H1 (cell line): ENCODE data around the gene DGAT2. TPM values are rescaled to one million over a fixed set of nuclear protein-coding genes. Genes with fewer than 3 reads are reported as not detected.

ENCODE experiments used
- CTCF ChIA-PET: fragments of 300-600 bp; sonication (Branson Sonifier 250); formaldehyde crosslinking; loops from one replicate; lab custom pipeline; 2021; ENCODE audit not compliant: partially characterized antibody; lab: Charles Lee
- POLR2A ChIA-PET: fragments of 300-600 bp; sonication (Branson Sonifier 250); formaldehyde crosslinking; loops from one replicate; lab custom pipeline; 2021; ENCODE audit warnings: inconsistent platforms; ENCODE audit not compliant: partially characterized antibody; lab: Charles Lee
- DNase-seq, 2 experiments: peaks; one replicate each; pipeline versions ENCODE4 v3.0.0 to v3.0.0-alpha.2; 2010 to 2022; ENCODE audit warnings: low spot score in 2 of 2, low read depth in 1 of 2, mixed read lengths in 1 of 2
- FAIRE-seq: peaks from 2 replicates; lab custom pipeline; 2011; peaks lifted over from hg19 to GRCh38; lab: Jason Lieb, UNC
- H2AFZ ChIP-seq: 2 replicates; pipeline ENCODE4 v1.8.1; 2012; ENCODE audit warnings: low read length, inconsistent platforms
- H2AK5ac ChIP-seq: 2 replicates; pipeline ENCODE4 v1.6.1; 2013; ENCODE audit warnings: low read depth, low read length
- H2BK120ac ChIP-seq: replicated peaks from 2 replicates; pipeline ENCODE3; 2013; ENCODE audit warnings: low read depth, low read length, inconsistent platforms
- H2BK12ac ChIP-seq: 2 replicates; pipeline ENCODE4 v1.6.1; 2013; ENCODE audit warnings: low read depth, low read length
- H2BK15ac ChIP-seq: 2 replicates; pipeline ENCODE4 v1.6.1; 2013; ENCODE audit warnings: low read length
- H2BK20ac ChIP-seq: 2 replicates; pipeline ENCODE4 v1.6.1; 2013; ENCODE audit warnings: low read length
- H2BK5ac ChIP-seq: 2 replicates; pipeline ENCODE4 v1.6.1; 2013; ENCODE audit warnings: low read depth, low read length
- H3K14ac ChIP-seq: 2 replicates; pipeline ENCODE4 v1.6.1; 2013; ENCODE audit warnings: inconsistent platforms; ENCODE audit not compliant: insufficient read length
- H3K18ac ChIP-seq: 2 replicates; pipeline ENCODE4 v1.6.1; 2013; ENCODE audit warnings: low read length; ENCODE audit errors: extremely low read depth
- H3K23ac ChIP-seq: 2 replicates; pipeline ENCODE4 v1.6.1; 2013; ENCODE audit warnings: inconsistent platforms; ENCODE audit not compliant: insufficient read length
- H3K23me2 ChIP-seq: 2 replicates; pipeline ENCODE4 v1.6.1; 2013; ENCODE audit warnings: low read depth, low read length
- H3K27ac ChIP-seq: 2 replicates; pipeline ENCODE4 v1.6.1; 2011; ENCODE audit warnings: low read depth, low read length, inconsistent platforms
- H3K27me3 ChIP-seq, 4 experiments: replicated peaks in 1 of 4; 1 replicate in 1 of 4; 2 replicates in 3 of 4; pipeline versions ENCODE4 v1.6.1 to v1.8.1; 2011 to 2013; ENCODE audit warnings: low read length in 3 of 4, mild to moderate bottlenecking in 3 of 4, inconsistent platforms in 2 of 4, mixed read lengths in 2 of 4, moderate library complexity in 1 of 4; ENCODE audit not compliant: control insufficient read depth in 3 of 4, insufficient read depth in 3 of 4; ENCODE audit errors: extremely low read depth in 1 of 4
- H3K36me3 ChIP-seq, 4 experiments: 2 replicates each; pipeline versions ENCODE4 v1.6.1 to v1.8.1; 2011 to 2013; ENCODE audit warnings: mild to moderate bottlenecking in 4 of 4, low read length in 3 of 4, moderate library complexity in 2 of 4, control low read depth in 1 of 4, inconsistent platforms in 1 of 4; ENCODE audit not compliant: insufficient read depth in 4 of 4, control insufficient read depth in 2 of 4
- H3K4ac ChIP-seq: replicated peaks from 2 replicates; pipeline ENCODE3; 2013; ENCODE audit warnings: low read length, low read depth, mixed read lengths, inconsistent platforms; ENCODE audit not compliant: insufficient read length
- H3K4me1 ChIP-seq, 4 experiments: replicated peaks in 1 of 4; 1 replicate in 1 of 4; 2 replicates in 3 of 4; pipeline versions ENCODE4 v1.6.1 to v1.8.1; 2011 to 2013; ENCODE audit warnings: low read length in 3 of 4, inconsistent platforms in 2 of 4, mixed read lengths in 1 of 4; ENCODE audit not compliant: insufficient read depth in 4 of 4, control insufficient read depth in 3 of 4
- H3K4me2 ChIP-seq, 2 experiments: 2 replicates each; pipeline versions ENCODE4 v1.6.1 to v1.8.1; 2011 to 2013; ENCODE audit warnings: low read depth in 2 of 2, low read length in 2 of 2, control low read depth in 1 of 2, inconsistent platforms in 1 of 2, mild to moderate bottlenecking in 1 of 2; ENCODE audit not compliant: insufficient read depth in 1 of 2
- H3K4me3 ChIP-seq, 4 experiments: fragments of 200-600, 300-600 bp in 1 of 4; sonication (generic), shearing (Covaris generic), sonication (Bioruptor Twin) in 1 of 4; 2 replicates each; pipeline versions ENCODE4 v1.5.1 to v1.8.1; 2011 to 2016; ENCODE audit warnings: low read length in 4 of 4, low read depth in 3 of 4, control low read depth in 2 of 4, inconsistent platforms in 2 of 4, mild to moderate bottlenecking in 2 of 4, mixed read lengths in 1 of 4, moderate library complexity in 1 of 4; ENCODE audit not compliant: insufficient read depth in 2 of 4; ENCODE audit errors: extremely low read depth in 1 of 4
- H3K56ac ChIP-seq: replicated peaks from 2 replicates; pipeline ENCODE3; 2013; ENCODE audit warnings: low read depth, mild to moderate bottlenecking, mixed read lengths, low read length, inconsistent platforms; ENCODE audit not compliant: insufficient read length
- H3K79me1 ChIP-seq: 2 replicates; pipeline ENCODE4 v1.6.1; 2013; ENCODE audit warnings: low read depth, low read length, control low read depth
- H3K79me2 ChIP-seq, 2 experiments: 2 replicates each; pipeline versions ENCODE4 v1.6.1 to v1.8.1; 2012 to 2013; ENCODE audit warnings: low read length in 2 of 2, mild to moderate bottlenecking in 2 of 2, inconsistent platforms in 1 of 2; ENCODE audit not compliant: insufficient read depth in 2 of 2, control insufficient read depth in 1 of 2
- H3K9ac ChIP-seq, 4 experiments: replicated peaks in 1 of 4; 1 replicate in 1 of 4; 2 replicates in 3 of 4; pipeline versions ENCODE4 v1.6.1 to v1.8.1; 2011 to 2013; ENCODE audit warnings: low read depth in 3 of 4, low read length in 3 of 4, control low read depth in 2 of 4, mild to moderate bottlenecking in 2 of 4, moderate library complexity in 2 of 4, inconsistent platforms in 1 of 4; ENCODE audit errors: extremely low read depth in 1 of 4
- H3K9me3 ChIP-seq, 2 experiments: 2 replicates each; pipeline versions ENCODE4 v1.6.1 to v1.8.1; 2012 to 2013; ENCODE audit warnings: mild to moderate bottlenecking in 2 of 2, moderate library complexity in 2 of 2, control low read depth in 1 of 2, inconsistent platforms in 1 of 2, low read depth in 1 of 2, low read length in 1 of 2, mixed read lengths in 1 of 2; ENCODE audit not compliant: insufficient read depth in 2 of 2
- H4K20me1 ChIP-seq, 2 experiments: replicated peaks in 1 of 2; 2 replicates each; pipeline versions ENCODE3 to v1.8.1; 2011 to 2013; ENCODE audit warnings: inconsistent platforms in 2 of 2, low read length in 2 of 2, mild to moderate bottlenecking in 1 of 2; ENCODE audit not compliant: insufficient read depth in 2 of 2, control insufficient read depth in 1 of 2
- H4K5ac ChIP-seq: 2 replicates; pipeline ENCODE4 v1.6.1; 2013; ENCODE audit warnings: low read length, low read depth, mixed read lengths, inconsistent platforms; ENCODE audit not compliant: insufficient read length
- H4K8ac ChIP-seq: 2 replicates; pipeline ENCODE4 v1.8.0; 2013; ENCODE audit warnings: mild to moderate bottlenecking, moderate library complexity, low read length, inconsistent platforms; ENCODE audit not compliant: insufficient read depth; ENCODE audit errors: extremely low read depth
- H4K91ac ChIP-seq: replicated peaks from 2 replicates; pipeline ENCODE3; 2013; ENCODE audit warnings: low read length, mixed read lengths, inconsistent platforms; ENCODE audit not compliant: insufficient read length
- CHD1 ChIP-seq: IDR thresholded peaks from 2 replicates; pipeline ENCODE4 v1.6.1; 2012; ENCODE audit warnings: low read depth, low read length, improper control_type of control experiment
- CREB1 ChIP-seq: IDR thresholded peaks from 2 replicates; pipeline ENCODE4 v1.6.1; 2012; ENCODE audit warnings: inconsistent platforms
- HDAC2 ChIP-seq, 2 experiments: fragments of 300-600 bp in 1 of 2; sonication (generic) in 1 of 2; IDR thresholded peaks; 2 replicates each; pipeline ENCODE4 v1.6.1; 2011 to 2012; ENCODE audit warnings: low read depth in 2 of 2, low read length in 2 of 2, mild to moderate bottlenecking in 2 of 2, moderate library complexity in 2 of 2, borderline replicate concordance in 1 of 2, inconsistent platforms in 1 of 2
- JUND ChIP-seq: IDR thresholded peaks from 2 replicates; pipeline ENCODE4 v1.6.1; 2011; ENCODE audit warnings: mild to moderate bottlenecking, improper control_type of control experiment, low read length
- PHF8 ChIP-seq: fragments of 200-600 bp; sonication (generic); conservative IDR thresholded peaks from 2 replicates; pipeline ENCODE4 v1.7.1; 2012; ENCODE audit warnings: low read depth, mild to moderate bottlenecking, inconsistent platforms, low read length, moderate library complexity
- RBBP5 ChIP-seq: IDR thresholded peaks from 2 replicates; pipeline ENCODE4 v1.7.1; 2012; ENCODE audit warnings: low read depth, mild to moderate bottlenecking, inconsistent platforms, low read length, moderate library complexity, borderline replicate concordance
- SIN3A ChIP-seq, 2 experiments: IDR thresholded peaks in 1 of 2; conservative IDR thresholded peaks in 1 of 2; 2 replicates each; pipeline ENCODE4 v1.6.1; 2011 to 2012; ENCODE audit warnings: low read length in 2 of 2, improper control_type of control experiment in 1 of 2, low read depth in 1 of 2, mild to moderate bottlenecking in 1 of 2
- SIX5 ChIP-seq: IDR thresholded peaks from 2 replicates; pipeline ENCODE4 v1.6.1; 2011; ENCODE audit warnings: mild to moderate bottlenecking, low read depth, low read length
- TEAD4 ChIP-seq: IDR thresholded peaks from 2 replicates; pipeline ENCODE4 v1.6.1; 2012; ENCODE audit warnings: low read depth, low read length, inconsistent platforms, mixed read lengths
- WGBS, 2 experiments: shearing (Covaris generic) in 1 of 2; methylation state at CpG; one replicate each; pipeline versions ENCODE4 v1.1.6 to v1.1.7; 2013 to 2015; ENCODE audit warnings: low lambda C conversion rate in 2 of 2, mixed read lengths in 2 of 2, inconsistent platforms in 1 of 2, low coverage in 1 of 2, missing lambda C conversion rate in 1 of 2; ENCODE audit not compliant: insufficient replicate concordance in 2 of 2, insufficient coverage in 1 of 2, insufficient read length in 1 of 2; ENCODE audit errors: extremely low coverage in 1 of 2, missing lambda C conversion rate in 1 of 2; 5-methylcytosine and 5-hydroxymethylcytosine counted together
- polyA plus RNA-seq, 7 experiments: library from polyadenylated mRNA; depleted of rRNA in 3 of 7; stranded (reverse) in 5 of 7; unstranded in 2 of 7; fragments of >200 nt in 5 of 7; fragments of 200-250 nt in 2 of 7; gene quantifications; 1 replicate in 5 of 7; 2 replicates in 1 of 7; 4 replicates in 1 of 7; pipeline versions ENCODE4 v1.2.1 to v1.2.3, GENCODE V29; 2011 to 2013; ENCODE audit warnings: missing spikeins in 2 of 7, mixed read lengths in 2 of 7
- total RNA-seq: library from RNA; stranded (reverse); fragmentation: NEBNext Ultra II Directional; extraction: Animal tissue kit (Norgen Biotek cat#: 25700); gene quantifications from 2 replicates; pipeline ENCODE4 v1.2.1, GENCODE V29; 2021

Gene DGAT2
- total and polyA plus RNA-seq, 2 of the 8 experiments (the other 6 are each of a cell fraction or from before 2014, with no cell fraction given), result 3.2 to 5.9 TPM

GRCh38 chr11:75789521-75789920 lies 20.9 kb downstream of the DGAT2 start:
- no peak overlapping the region for H4K8ac ChIP-seq
- H3K36me3 ChIP-seq, result no peaks in the 10 kb centered on the region
- H2BK120ac ChIP-seq, result no peak overlapping the region
- TF ChIP-seq TEAD4 (no peak), CHD1 (no peak), HDAC2 (IDR thresholded peaks at IDR 0.05; ENCODE audit: borderline replicate concordance in 1 of 2, low read depth in 2 of 2, low read length in 2 of 2) (no peak), CREB1 (no peak), SIX5 (no peak), SIN3A (conservative IDR thresholded peaks at IDR 0.05 in 1 of 2, IDR thresholded peaks at IDR 0.05 in 1 of 2; ENCODE audit: low read depth in 1 of 2, low read length in 2 of 2) (no peak), PHF8 (no peak), RBBP5 (no peak), JUND (no peak)
- H3K79me1 ChIP-seq, result no peaks in the 10 kb centered on the region
- H3K4me3 ChIP-seq, result no peak overlapping the region
- H3K56ac ChIP-seq, result no peak overlapping the region
- H2AK5ac ChIP-seq, result no peak overlapping the region
- no peak overlapping the region for H2BK20ac ChIP-seq
- H3K23me2 ChIP-seq, result 0 out of 2 replicates have a peak, but pooled peaks cover 1% of the 10 kb centered on the region
- no peaks in the 10 kb centered on the region for H4K20me1 ChIP-seq
- WGBS, 2 experiments, result 81% methylated on average over 3 of the region's 3 CpGs; no CpG with 5 or more reads in 1 of the 2 experiments
- FAIRE-seq (no peak), DNase-seq (no peak)
- H4K5ac ChIP-seq, result no peak overlapping the region
- no peak overlapping the region for H3K27ac ChIP-seq
- H3K18ac ChIP-seq, result no peak overlapping the region
- no peak overlapping the region for H2BK15ac ChIP-seq
- no peak overlapping the region for H2AFZ ChIP-seq
- H3K14ac ChIP-seq, result no peak overlapping the region
- no peaks in the 10 kb centered on the region for H3K4me1 ChIP-seq
- no peak overlapping the region for H4K91ac ChIP-seq
- ChIA-PET POLR2A (interaction anchor here (1.2 kb wide), 1 partner anchor 15 kb away, joined by 3 read pairs; no protein-coding TSS in a partner anchor), CTCF (interaction anchor here (0.7 to 6.2 kb wide), 3 partner anchors 11 to 15 kb away, joined by 3 to 39 read pairs (median 4); no protein-coding TSS in a partner anchor)
- no peak overlapping the region for H3K4me2 ChIP-seq
- H2BK5ac ChIP-seq, result no peak overlapping the region
- no peak overlapping the region for H3K4ac ChIP-seq
- H3K9me3 ChIP-seq, result no peaks in the 10 kb centered on the region
- H3K23ac ChIP-seq, result no peak overlapping the region
- H3K79me2 ChIP-seq, result no peaks in the 10 kb centered on the region
- no peak overlapping the region for H2BK12ac ChIP-seq
- H3K9ac ChIP-seq, result no peak overlapping the region
- no peaks in the 10 kb centered on the region for H3K27me3 ChIP-seq
